Liver (tissue), 9 donors: ENCODE results near the gene HSP90B1. TPM values are rescaled to one million over a fixed set of nuclear protein-coding genes. Genes with fewer than 3 reads are reported as not detected.
A peak's percentile ranks its signal among the peaks of the same experiment; 100 is the strongest.

Source experiments
- DNase-seq: peaks from one replicate; pipeline ENCODE4 v3.0.0-alpha.2; 2017; ENCODE audit warnings: low spot score
- H3K27ac ChIP-seq, 2 donors: one replicate each; pipeline ENCODE4 v1.7.0; 2013; ENCODE audit warnings: inconsistent platforms in 2 of 2, low read length in 2 of 2, control low read depth in 1 of 2, low read depth in 1 of 2, mild to moderate bottlenecking in 1 of 2
- H3K27me3 ChIP-seq, 4 donors: one replicate each; pipeline versions ENCODE4 v1.6.1 to v1.7.0; 2013; ENCODE audit warnings: low read length in 3 of 4, inconsistent platforms in 1 of 4, mild to moderate bottlenecking in 1 of 4, moderate library complexity in 1 of 4; ENCODE audit not compliant: control insufficient read depth in 4 of 4, insufficient read depth in 4 of 4
- H3K36me3 ChIP-seq, 4 donors: one replicate each; pipeline versions ENCODE4 v1.6.1 to v1.7.0; 2013; ENCODE audit warnings: low read length in 3 of 4, mild to moderate bottlenecking in 3 of 4, low read depth in 1 of 4, moderate library complexity in 1 of 4; ENCODE audit not compliant: control insufficient read depth in 4 of 4, insufficient read depth in 3 of 4
- H3K4me1 ChIP-seq, 4 donors: one replicate each; pipeline versions ENCODE4 v1.6.1 to v1.7.0; 2013; ENCODE audit warnings: low read length in 3 of 4, mild to moderate bottlenecking in 3 of 4, moderate library complexity in 1 of 4; ENCODE audit not compliant: control insufficient read depth in 4 of 4, insufficient read depth in 4 of 4
- H3K4me3 ChIP-seq, 3 donors: one replicate each; pipeline versions ENCODE4 v1.6.1 to v1.7.0; 2013; ENCODE audit warnings: low read length in 3 of 3, control low read depth in 1 of 3, low read depth in 1 of 3, mild to moderate bottlenecking in 1 of 3
- H3K9ac ChIP-seq, 2 donors: one replicate each; pipeline ENCODE4 v1.7.0; 2013; ENCODE audit warnings: low read length in 2 of 2, mild to moderate bottlenecking in 2 of 2, moderate library complexity in 2 of 2, control low read depth in 1 of 2, low read depth in 1 of 2
- H3K9me3 ChIP-seq, 4 donors: one replicate each; pipeline versions ENCODE4 v1.6.1 to v1.7.0; 2013; ENCODE audit warnings: low read length in 3 of 4; ENCODE audit not compliant: control insufficient read depth in 4 of 4
- EGR1 ChIP-seq, 2 donors: IDR thresholded peaks; 2 replicates each; pipeline ENCODE4 v1.6.1; 2016 to 2018; ENCODE audit warnings: antibody characterized with exemption in 2 of 2, low read depth in 2 of 2
- FOXA1 ChIP-seq: IDR thresholded peaks from 2 replicates; pipeline ENCODE4 v1.6.1; 2016; ENCODE audit warnings: antibody characterized with exemption
- FOXA2 ChIP-seq: IDR thresholded peaks from 2 replicates; pipeline ENCODE4 v1.6.1; 2016; ENCODE audit warnings: antibody characterized with exemption
- GABPA ChIP-seq, 2 donors: IDR thresholded peaks in 1 of 2; conservative IDR thresholded peaks in 1 of 2; 2 replicates each; pipeline ENCODE4 v1.6.1; 2016; ENCODE audit warnings: antibody characterized with exemption in 2 of 2, mild to moderate bottlenecking in 1 of 2, moderate library complexity in 1 of 2
- HNF4A ChIP-seq, 2 donors: conservative IDR thresholded peaks; 2 replicates each; pipeline ENCODE4 v1.6.1; 2016; ENCODE audit warnings: antibody characterized with exemption in 2 of 2, mild to moderate bottlenecking in 2 of 2
- HNF4G ChIP-seq: IDR thresholded peaks from 2 replicates; pipeline ENCODE4 v1.6.1; 2016; ENCODE audit warnings: antibody characterized with exemption
- JUND ChIP-seq, 2 donors: IDR thresholded peaks; 2 replicates each; pipeline ENCODE4 v1.6.1; 2016; ENCODE audit warnings: antibody characterized with exemption in 2 of 2
- NR2F2 ChIP-seq: IDR thresholded peaks from 2 replicates; pipeline ENCODE4 v1.6.1; 2016; ENCODE audit warnings: antibody characterized with exemption
- RAD21 ChIP-seq, 2 donors: IDR thresholded peaks; 2 replicates each; pipeline ENCODE4 v1.6.1; 2016; ENCODE audit warnings: antibody characterized with exemption in 2 of 2, mild to moderate bottlenecking in 2 of 2
- RXRA ChIP-seq, 2 donors: IDR thresholded peaks; 2 replicates each; pipeline ENCODE4 v1.6.1; 2017 to 2018; ENCODE audit warnings: antibody characterized with exemption in 2 of 2, mild to moderate bottlenecking in 1 of 2
- SP1 ChIP-seq: IDR thresholded peaks from 2 replicates; pipeline ENCODE4 v1.6.1; 2018; ENCODE audit warnings: antibody characterized with exemption, mild to moderate bottlenecking
- TAF1 ChIP-seq: conservative IDR thresholded peaks from 2 replicates; pipeline ENCODE4 v1.6.1; 2016; ENCODE audit warnings: antibody characterized with exemption, mild to moderate bottlenecking
- YY1 ChIP-seq: IDR thresholded peaks from 2 replicates; pipeline ENCODE4 v1.6.1; 2016; ENCODE audit warnings: antibody characterized with exemption, mild to moderate bottlenecking
- WGBS: extraction: QIAGEN DNeasy Blood & Tissue Kit; methylation state at CpG from one replicate; pipeline ENCODE4 v1.1.7; 2013; 5-methylcytosine and 5-hydroxymethylcytosine counted together
- polyA plus RNA-seq, 2 donors: library from polyadenylated mRNA; stranded (reverse) in 1 of 2; unstranded in 1 of 2; fragments of 200-250 nt in 1 of 2; fragments of >200 nt in 1 of 2; fragmentation: Nextera tagmentation in 1 of 2; extraction: Ambion mirVana in 1 of 2; gene quantifications; one replicate each; pipeline versions ENCODE4 v1.2.1 to v1.2.3, GENCODE V29; 2013 to 2015
- total RNA-seq, 2 donors: library from RNA; depleted of rRNA; stranded (reverse); fragments of >200 nt; gene quantifications; one replicate each; pipeline ENCODE4 v1.2.3, GENCODE V29; 2014
- TF ChIP-seq, protein P1 (sequence below): IDR thresholded peaks from 2 replicates; pipeline ENCODE4 v1.6.1; 2016; ENCODE audit warnings: antibody characterized with exemption
- TF ChIP-seq, protein P2 (sequence below): fragments of 150-350 bp; IDR thresholded peaks from 2 replicates; pipeline ENCODE4 v1.5.1; 2017; ENCODE audit warnings: improper control_type of control experiment, low read depth, low read length; ENCODE audit not compliant: missing input control
- TF ChIP-seq, protein P3 (sequence below): IDR thresholded peaks from 2 replicates; pipeline ENCODE4 v1.6.1; 2016; ENCODE audit warnings: antibody characterized with exemption, mild to moderate bottlenecking
- TF ChIP-seq, protein P4 (sequence below): IDR thresholded peaks from 2 replicates; pipeline ENCODE4 v1.6.1; 2016; ENCODE audit warnings: antibody characterized with exemption
- TF ChIP-seq, protein P5 (sequence below): IDR thresholded peaks from 2 replicates; pipeline ENCODE4 v1.6.1; 2016; ENCODE audit warnings: antibody characterized with exemption
- donor health status: healthy.
- donor health status: healthy.
- donor health status: healthy.
- donor health status: healthy.
- donor health status: healthy.

The HSP90B1 gene
- total RNA-seq = 100 to 1,000 TPM; 296 to 854 TPM
- 100 to 1,000 TPM; 508 to 650 TPM for polyA plus RNA-seq

DNA sequence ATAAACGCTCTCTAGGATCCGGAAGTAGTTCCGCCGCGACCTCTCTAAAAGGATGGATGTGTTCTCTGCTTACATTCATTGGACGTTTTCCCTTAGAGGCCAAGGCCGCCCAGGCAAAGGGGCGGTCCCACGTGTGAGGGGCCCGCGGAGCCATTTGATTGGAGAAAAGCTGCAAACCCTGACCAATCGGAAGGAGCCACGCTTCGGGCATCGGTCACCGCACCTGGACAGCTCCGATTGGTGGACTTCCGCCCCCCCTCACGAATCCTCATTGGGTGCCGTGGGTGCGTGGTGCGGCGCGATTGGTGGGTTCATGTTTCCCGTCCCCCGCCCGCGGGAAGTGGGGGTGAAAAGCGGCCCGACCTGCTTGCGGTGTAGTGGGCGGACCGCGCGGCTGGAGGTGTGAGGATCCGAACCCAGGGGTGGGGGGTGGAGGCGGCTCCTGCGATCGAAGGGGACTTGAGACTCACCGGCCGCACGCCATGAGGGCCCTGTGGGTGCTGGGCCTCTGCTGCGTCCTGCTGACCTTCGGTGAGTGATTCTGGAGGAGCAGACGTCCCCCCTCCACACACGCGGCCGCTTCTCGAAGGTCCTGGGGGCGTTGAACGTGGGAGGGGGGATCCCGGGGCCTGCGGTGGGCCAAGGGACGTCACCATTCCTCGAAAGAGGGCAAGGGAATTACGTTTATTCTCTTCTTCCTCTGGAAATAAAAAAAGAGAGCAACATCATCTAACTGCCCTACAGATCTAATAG is at the start of gene HSP90B1:
TSS of gene HSP90B1 (plus strand) at position 377 of the 753 bp plus-strand sequence. CDS start at position 483, 106 bp downstream.
- Histone ChIP-seq H3K36me3 (peaks cover 4 to 28% (median 25%) of the 10 kb centered on the region in 4 donors), H3K27me3 (no peaks in the 10 kb centered on the region), H3K9ac (peak within 1 kb of the TSS; percentile 96 to 99), H3K27ac (peak within 1 kb of the TSS; percentile 97 to 98), H3K4me3 (peak within 1 kb of the TSS; percentile 85 to 96 (median 93)), H3K4me1 (peaks cover 3 to 45% (median 36%) of the 10 kb centered on the region in 4 donors), H3K9me3 (no peaks in the 10 kb centered on the region)
- WGBS = under 1% methylated on average over 56 of the region's 56 CpGs
- TF ChIP-seq TAF1 (no peak), NR2F2 (peak; percentile 88), RAD21 (IDR thresholded peaks at IDR 0.05) (no peak), FOXA1 (peak; percentile 56), YY1 (peak; percentile 65), FOXA2 (peak; percentile 56), HNF4A (conservative IDR thresholded peaks at IDR 0.05) (peak; percentile 42 to 53), SP1 (peak; percentile 100), HNF4G (no peak), GABPA (IDR thresholded peaks at IDR 0.05 in 1 of 2, conservative IDR thresholded peaks at IDR 0.05 in 1 of 2) (peak; percentile 80 to 93), RXRA (IDR thresholded peaks at IDR 0.05) (peak; percentile 53 to 54), JUND (IDR thresholded peaks at IDR 0.05) (peak in 1 of 2 donors; percentile 11), EGR1 (IDR thresholded peaks at IDR 0.05; ENCODE audit: low read depth in 2 of 2) (peak; percentile 65 to 71)
- TF ChIP-seq, protein P1, sequence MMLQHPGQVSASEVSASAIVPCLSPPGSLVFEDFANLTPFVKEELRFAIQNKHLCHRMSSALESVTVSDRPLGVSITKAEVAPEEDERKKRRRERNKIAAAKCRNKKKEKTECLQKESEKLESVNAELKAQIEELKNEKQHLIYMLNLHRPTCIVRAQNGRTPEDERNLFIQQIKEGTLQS = peak; percentile 3
- TF ChIP-seq, protein P2, sequence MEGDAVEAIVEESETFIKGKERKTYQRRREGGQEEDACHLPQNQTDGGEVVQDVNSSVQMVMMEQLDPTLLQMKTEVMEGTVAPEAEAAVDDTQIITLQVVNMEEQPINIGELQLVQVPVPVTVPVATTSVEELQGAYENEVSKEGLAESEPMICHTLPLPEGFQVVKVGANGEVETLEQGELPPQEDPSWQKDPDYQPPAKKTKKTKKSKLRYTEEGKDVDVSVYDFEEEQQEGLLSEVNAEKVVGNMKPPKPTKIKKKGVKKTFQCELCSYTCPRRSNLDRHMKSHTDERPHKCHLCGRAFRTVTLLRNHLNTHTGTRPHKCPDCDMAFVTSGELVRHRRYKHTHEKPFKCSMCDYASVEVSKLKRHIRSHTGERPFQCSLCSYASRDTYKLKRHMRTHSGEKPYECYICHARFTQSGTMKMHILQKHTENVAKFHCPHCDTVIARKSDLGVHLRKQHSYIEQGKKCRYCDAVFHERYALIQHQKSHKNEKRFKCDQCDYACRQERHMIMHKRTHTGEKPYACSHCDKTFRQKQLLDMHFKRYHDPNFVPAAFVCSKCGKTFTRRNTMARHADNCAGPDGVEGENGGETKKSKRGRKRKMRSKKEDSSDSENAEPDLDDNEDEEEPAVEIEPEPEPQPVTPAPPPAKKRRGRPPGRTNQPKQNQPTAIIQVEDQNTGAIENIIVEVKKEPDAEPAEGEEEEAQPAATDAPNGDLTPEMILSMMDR = no peak
- TF ChIP-seq, protein P3, sequence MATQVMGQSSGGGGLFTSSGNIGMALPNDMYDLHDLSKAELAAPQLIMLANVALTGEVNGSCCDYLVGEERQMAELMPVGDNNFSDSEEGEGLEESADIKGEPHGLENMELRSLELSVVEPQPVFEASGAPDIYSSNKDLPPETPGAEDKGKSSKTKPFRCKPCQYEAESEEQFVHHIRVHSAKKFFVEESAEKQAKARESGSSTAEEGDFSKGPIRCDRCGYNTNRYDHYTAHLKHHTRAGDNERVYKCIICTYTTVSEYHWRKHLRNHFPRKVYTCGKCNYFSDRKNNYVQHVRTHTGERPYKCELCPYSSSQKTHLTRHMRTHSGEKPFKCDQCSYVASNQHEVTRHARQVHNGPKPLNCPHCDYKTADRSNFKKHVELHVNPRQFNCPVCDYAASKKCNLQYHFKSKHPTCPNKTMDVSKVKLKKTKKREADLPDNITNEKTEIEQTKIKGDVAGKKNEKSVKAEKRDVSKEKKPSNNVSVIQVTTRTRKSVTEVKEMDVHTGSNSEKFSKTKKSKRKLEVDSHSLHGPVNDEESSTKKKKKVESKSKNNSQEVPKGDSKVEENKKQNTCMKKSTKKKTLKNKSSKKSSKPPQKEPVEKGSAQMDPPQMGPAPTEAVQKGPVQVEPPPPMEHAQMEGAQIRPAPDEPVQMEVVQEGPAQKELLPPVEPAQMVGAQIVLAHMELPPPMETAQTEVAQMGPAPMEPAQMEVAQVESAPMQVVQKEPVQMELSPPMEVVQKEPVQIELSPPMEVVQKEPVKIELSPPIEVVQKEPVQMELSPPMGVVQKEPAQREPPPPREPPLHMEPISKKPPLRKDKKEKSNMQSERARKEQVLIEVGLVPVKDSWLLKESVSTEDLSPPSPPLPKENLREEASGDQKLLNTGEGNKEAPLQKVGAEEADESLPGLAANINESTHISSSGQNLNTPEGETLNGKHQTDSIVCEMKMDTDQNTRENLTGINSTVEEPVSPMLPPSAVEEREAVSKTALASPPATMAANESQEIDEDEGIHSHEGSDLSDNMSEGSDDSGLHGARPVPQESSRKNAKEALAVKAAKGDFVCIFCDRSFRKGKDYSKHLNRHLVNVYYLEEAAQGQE = peak; percentile 78
- TF ChIP-seq, protein P4, sequence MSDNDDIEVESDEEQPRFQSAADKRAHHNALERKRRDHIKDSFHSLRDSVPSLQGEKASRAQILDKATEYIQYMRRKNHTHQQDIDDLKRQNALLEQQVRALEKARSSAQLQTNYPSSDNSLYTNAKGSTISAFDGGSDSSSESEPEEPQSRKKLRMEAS = peak; percentile 86
- TF ChIP-seq, protein P5, sequence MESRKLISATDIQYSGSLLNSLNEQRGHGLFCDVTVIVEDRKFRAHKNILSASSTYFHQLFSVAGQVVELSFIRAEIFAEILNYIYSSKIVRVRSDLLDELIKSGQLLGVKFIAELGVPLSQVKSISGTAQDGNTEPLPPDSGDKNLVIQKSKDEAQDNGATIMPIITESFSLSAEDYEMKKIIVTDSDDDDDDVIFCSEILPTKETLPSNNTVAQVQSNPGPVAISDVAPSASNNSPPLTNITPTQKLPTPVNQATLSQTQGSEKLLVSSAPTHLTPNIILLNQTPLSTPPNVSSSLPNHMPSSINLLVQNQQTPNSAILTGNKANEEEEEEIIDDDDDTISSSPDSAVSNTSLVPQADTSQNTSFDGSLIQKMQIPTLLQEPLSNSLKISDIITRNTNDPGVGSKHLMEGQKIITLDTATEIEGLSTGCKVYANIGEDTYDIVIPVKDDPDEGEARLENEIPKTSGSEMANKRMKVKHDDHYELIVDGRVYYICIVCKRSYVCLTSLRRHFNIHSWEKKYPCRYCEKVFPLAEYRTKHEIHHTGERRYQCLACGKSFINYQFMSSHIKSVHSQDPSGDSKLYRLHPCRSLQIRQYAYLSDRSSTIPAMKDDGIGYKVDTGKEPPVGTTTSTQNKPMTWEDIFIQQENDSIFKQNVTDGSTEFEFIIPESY = peak; percentile 93
- peak; percentile 99 for DNase-seq
